IPS-18a (cell line): ENCODE measurements around the gene S100A12.

Source experiments
- H3K27ac ChIP-seq: one replicate; pipeline ENCODE4 v1.5.1; 2013; ENCODE audit warnings: low read length
- H3K27me3 ChIP-seq: one replicate; pipeline ENCODE4 v1.6.1; 2013; ENCODE audit warnings: mild to moderate bottlenecking, low read length; ENCODE audit not compliant: control insufficient read depth, insufficient read depth
- H3K36me3 ChIP-seq: one replicate; pipeline ENCODE4 v1.6.1; 2013; ENCODE audit warnings: low read depth, low read length; ENCODE audit not compliant: control insufficient read depth
- H3K4me1 ChIP-seq: one replicate; pipeline ENCODE4 v1.6.1; 2013; ENCODE audit warnings: low read depth, low read length; ENCODE audit not compliant: control insufficient read depth
- H3K4me3 ChIP-seq: one replicate; pipeline ENCODE4 v1.5.1; 2013; ENCODE audit warnings: low read length
- H3K9ac ChIP-seq: one replicate; pipeline ENCODE4 v1.6.1; 2013; ENCODE audit warnings: mild to moderate bottlenecking, low read length, moderate library complexity
- H3K9me3 ChIP-seq: one replicate; pipeline ENCODE4 v1.6.1; 2013; ENCODE audit warnings: low read depth, low read length; ENCODE audit not compliant: control insufficient read depth

S100A12 gene

DNA sequence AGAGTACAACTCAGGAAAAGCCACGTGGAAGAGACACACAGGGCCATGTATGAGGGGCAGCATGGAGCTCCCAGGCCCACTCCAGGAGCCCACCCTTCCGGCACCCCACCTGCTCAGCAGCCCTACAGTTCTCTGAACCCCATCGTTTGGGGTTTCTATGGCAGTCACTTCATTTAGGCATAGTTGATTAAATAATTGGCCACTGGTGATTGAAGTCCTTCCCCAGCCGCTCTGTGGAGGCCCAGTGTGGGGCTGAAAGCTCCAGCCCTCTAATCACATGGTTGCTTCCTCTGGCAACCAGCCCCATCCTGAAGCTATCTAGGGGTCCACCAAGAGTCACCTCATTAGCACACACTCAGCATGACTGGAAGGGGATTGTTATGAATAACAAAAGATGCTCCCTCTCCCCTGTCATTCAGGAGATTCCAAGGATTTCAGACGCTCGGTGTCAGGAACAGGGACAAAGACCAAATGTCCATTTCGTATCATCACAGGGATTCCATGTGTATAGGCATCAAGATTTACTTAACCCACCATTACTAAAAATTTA is 28.7 kb upstream of the S100A12 start:
- Histone ChIP-seq H3K4me3 (no peak overlapping the region), H3K9me3 (no peaks in the 10 kb centered on the region), H3K4me1 (peaks cover 3% of the 10 kb centered on the region), H3K9ac (no peak overlapping the region), H3K27me3 (peaks cover 13% of the 10 kb centered on the region), H3K36me3 (no peaks in the 10 kb centered on the region), H3K27ac (no peak overlapping the region)

GRCh38 chr1:153403421-153404085 is 28.1 kb upstream of the S100A12 start:
- Histone ChIP-seq H3K4me1 (peaks cover 3% of the 10 kb centered on the region), H3K4me3 (no peak overlapping the region), H3K27ac (no peak overlapping the region), H3K36me3 (no peaks in the 10 kb centered on the region), H3K9ac (no peak overlapping the region), H3K27me3 (peaks cover 13% of the 10 kb centered on the region), H3K9me3 (no peaks in the 10 kb centered on the region)

DNA sequence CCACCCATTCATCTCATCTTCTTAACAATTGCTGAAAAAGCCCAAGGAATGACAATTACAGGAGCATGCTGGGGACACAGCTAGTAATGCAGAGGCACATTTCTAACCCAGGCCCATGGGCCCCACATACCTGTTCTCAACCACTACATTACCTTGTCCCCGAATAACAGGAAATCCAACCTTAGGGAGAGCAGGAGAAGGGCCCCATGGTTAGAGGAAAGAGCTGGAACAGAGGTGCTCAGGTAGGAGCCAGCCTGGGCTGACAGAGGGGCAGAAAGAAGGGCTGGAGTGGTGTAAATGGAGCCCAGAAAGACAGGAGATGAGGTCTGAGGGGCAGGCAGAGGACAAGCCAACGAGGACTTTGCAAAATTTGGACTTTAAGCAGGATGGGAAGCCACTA is 26.8 kb upstream of the S100A12 start:
- no peak overlapping the region for H3K9ac ChIP-seq
- no peaks in the 10 kb centered on the region for H3K36me3 ChIP-seq
- H3K27me3 ChIP-seq = peaks cover 13% of the 10 kb centered on the region
- no peak overlapping the region for H3K4me3 ChIP-seq
- no peak overlapping the region for H3K27ac ChIP-seq
- no peaks in the 10 kb centered on the region for H3K9me3 ChIP-seq
- peaks cover 3% of the 10 kb centered on the region for H3K4me1 ChIP-seq

DNA sequence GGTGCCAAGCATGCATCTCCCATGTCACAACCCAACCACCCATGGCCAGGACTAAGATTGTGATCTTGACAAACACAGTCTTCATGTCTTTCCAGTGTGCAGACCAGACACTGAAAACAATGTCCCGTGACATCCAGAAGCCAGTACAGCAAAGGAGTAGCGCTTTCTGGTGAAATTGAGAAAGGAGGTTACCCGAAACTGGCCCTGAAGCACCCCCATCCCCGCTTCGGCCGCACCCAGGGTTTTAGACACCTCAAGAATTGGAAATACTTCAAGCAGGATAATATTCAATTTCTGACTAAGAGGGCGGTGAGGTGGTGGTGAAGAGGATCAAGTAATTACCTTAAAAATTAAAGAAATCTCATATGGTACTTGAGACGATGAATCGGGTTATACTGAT is 26.0 kb upstream of the S100A12 start:
- no peak overlapping the region for H3K27ac ChIP-seq
- no peak overlapping the region for H3K9ac ChIP-seq
- H3K4me1 ChIP-seq = peaks cover 3% of the 10 kb centered on the region
- H3K4me3 ChIP-seq = no peak overlapping the region
- H3K36me3 ChIP-seq = no peaks in the 10 kb centered on the region
- H3K27me3 ChIP-seq = peaks cover 13% of the 10 kb centered on the region
- H3K9me3 ChIP-seq = no peaks in the 10 kb centered on the region

DNA sequence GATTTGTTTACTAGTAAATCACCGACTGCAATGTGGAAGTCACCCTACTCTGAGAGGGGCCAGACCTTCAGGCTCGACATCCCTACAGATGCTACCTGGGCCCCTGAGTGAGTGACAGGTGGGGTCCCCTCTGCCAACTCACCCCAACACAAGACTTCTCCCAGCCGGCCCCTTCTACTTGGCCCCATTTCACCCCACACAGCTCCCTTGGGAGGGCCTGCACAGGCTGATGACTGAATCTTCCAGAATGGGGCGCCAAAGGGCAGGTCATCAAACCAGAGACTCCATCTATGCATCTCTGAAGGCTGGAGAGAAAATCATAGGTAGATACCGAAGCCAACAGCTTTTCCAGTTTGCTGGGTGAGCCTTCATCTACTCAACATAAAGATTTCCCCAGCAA is 24.8 kb upstream of the S100A12 start:
- H3K4me1 ChIP-seq = peaks cover 3% of the 10 kb centered on the region
- H3K9ac ChIP-seq = no peak overlapping the region
- H3K36me3 ChIP-seq = no peaks in the 10 kb centered on the region
- no peaks in the 10 kb centered on the region for H3K9me3 ChIP-seq
- peaks cover 13% of the 10 kb centered on the region for H3K27me3 ChIP-seq
- no peak overlapping the region for H3K27ac ChIP-seq
- H3K4me3 ChIP-seq = no peak overlapping the region

GRCh38 chr1:153399401-153400055 is 24.1 kb upstream of the S100A12 start:
- H3K36me3 ChIP-seq = no peaks in the 10 kb centered on the region
- no peak overlapping the region for H3K27ac ChIP-seq
- H3K9ac ChIP-seq = no peak overlapping the region
- no peaks in the 10 kb centered on the region for H3K9me3 ChIP-seq
- H3K27me3 ChIP-seq = peaks cover 11% of the 10 kb centered on the region
- peaks cover 3% of the 10 kb centered on the region for H3K4me1 ChIP-seq
- H3K4me3 ChIP-seq = no peak overlapping the region

GRCh38 chr1:153397924-153398651 is 22.7 kb upstream of the S100A12 start:
- Histone ChIP-seq H3K27me3 (no peaks in the 10 kb centered on the region), H3K4me1 (no peaks in the 10 kb centered on the region), H3K9ac (no peak overlapping the region), H3K27ac (no peak overlapping the region), H3K9me3 (no peaks in the 10 kb centered on the region), H3K4me3 (no peak overlapping the region), H3K36me3 (no peaks in the 10 kb centered on the region)

- Histone ChIP-seq H3K4me3 (no peak overlapping the region), H3K36me3 (no peaks in the 10 kb centered on the region), H3K27ac (no peak overlapping the region), H3K4me1 (no peaks in the 10 kb centered on the region), H3K27me3 (no peaks in the 10 kb centered on the region), H3K9ac (no peak overlapping the region), H3K9me3 (no peaks in the 10 kb centered on the region)
Observed at GRCh38 chr1:153397051-153397923, 21.9 kb upstream of the S100A12 start.

- no peak overlapping the region for H3K27ac ChIP-seq
- H3K27me3 ChIP-seq = no peaks in the 10 kb centered on the region
- no peaks in the 10 kb centered on the region for H3K36me3 ChIP-seq
- H3K4me3 ChIP-seq = no peak overlapping the region
- H3K4me1 ChIP-seq = no peaks in the 10 kb centered on the region
- H3K9me3 ChIP-seq = no peaks in the 10 kb centered on the region
- H3K9ac ChIP-seq = no peak overlapping the region
Observed at GRCh38 chr1:153396461-153396860, 21.0 kb upstream of the S100A12 start.

GRCh38 chr1:153395776-153396175 is 20.4 kb upstream of the S100A12 start:
- no peaks in the 10 kb centered on the region for H3K27me3 ChIP-seq

DNA sequence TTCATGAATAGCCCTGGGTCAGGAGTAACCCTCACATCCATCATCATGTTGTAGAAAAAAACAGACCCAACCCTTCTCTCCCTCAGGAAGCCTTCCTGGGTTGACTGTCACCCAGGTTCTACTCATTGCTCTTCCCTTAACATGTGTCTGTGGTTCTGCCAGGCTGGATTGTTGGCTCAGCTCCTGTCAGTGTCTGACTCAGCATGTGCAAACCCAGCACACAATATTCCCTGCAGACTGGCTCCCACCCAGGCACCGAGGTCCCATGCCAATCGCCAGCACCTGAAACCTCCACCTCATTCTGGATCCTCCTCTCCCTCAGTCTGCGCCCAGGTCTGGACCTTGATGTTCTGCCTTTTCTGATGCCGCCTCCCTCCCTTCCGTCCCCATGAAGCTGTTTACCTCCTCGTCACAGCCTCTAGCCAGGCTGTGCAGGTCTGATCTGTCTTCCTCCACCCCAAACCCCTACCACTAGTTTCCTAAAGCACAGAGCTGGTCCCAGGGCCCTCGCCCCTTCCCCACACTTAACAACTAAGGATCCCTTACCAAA is 19.8 kb upstream of the S100A12 start:
- no peak overlapping the region for H3K4me3 ChIP-seq
- no peaks in the 10 kb centered on the region for H3K4me1 ChIP-seq
- H3K36me3 ChIP-seq = no peaks in the 10 kb centered on the region
- H3K9ac ChIP-seq = no peak overlapping the region
- no peak overlapping the region for H3K27ac ChIP-seq
- no peaks in the 10 kb centered on the region for H3K27me3 ChIP-seq
- no peaks in the 10 kb centered on the region for H3K9me3 ChIP-seq

More at GRCh38 chr1:153395776-153396175, 20.4 kb upstream of the S100A12 start:
- no peaks in the 10 kb centered on the region for H3K9me3 ChIP-seq
- no peaks in the 10 kb centered on the region for H3K36me3 ChIP-seq
- H3K9ac ChIP-seq = no peak overlapping the region
- H3K4me3 ChIP-seq = no peak overlapping the region
- H3K4me1 ChIP-seq = no peaks in the 10 kb centered on the region
- no peak overlapping the region for H3K27ac ChIP-seq
